ENCODE results near the gene GABBR2. TPM values are rescaled to one million over a fixed set of nuclear protein-coding genes. Genes with fewer than 3 reads are reported as not detected.

GABBR2 gene
- total and polyA plus RNA-seq, 12 donors = under 0.01 to 1.3 (median 0.45) TPM

- no peak overlapping the region for H3K27ac ChIP-seq
- peaks cover 0 to 11% (median 0%) of the 10 kb centered on the region in 7 donors for H3K27me3 ChIP-seq
- no peak for ATAC-seq
- DNase-seq = no peak
- WGBS, 2 donors = 77 to 81% methylated on average over 9 of the region's 9 CpGs
- TF ChIP-seq CTCF (IDR thresholded peaks at IDR 0.05) = no peak
- no peaks in the 10 kb centered on the region for H3K36me3 ChIP-seq
- peaks cover 0 to 4% (median 0%) of the 10 kb centered on the region in 9 donors for H3K4me1 ChIP-seq
- no peaks in the 10 kb centered on the region for H3K9me3 ChIP-seq
- intact Hi-C loops (cut with DNase I) = loop anchor here in 5 of 10 donors (5.0 to 10.0 kb wide), 5 partner anchors 248 to 461 kb away; partner anchors contain the start of gene GABBR2 (in 4 of the 5)
- no peak overlapping the region for H3K4me3 ChIP-seq
Observed at GRCh38 chr9:98316445-98317133, 392.1 kb downstream of the GABBR2 start.

DNA sequence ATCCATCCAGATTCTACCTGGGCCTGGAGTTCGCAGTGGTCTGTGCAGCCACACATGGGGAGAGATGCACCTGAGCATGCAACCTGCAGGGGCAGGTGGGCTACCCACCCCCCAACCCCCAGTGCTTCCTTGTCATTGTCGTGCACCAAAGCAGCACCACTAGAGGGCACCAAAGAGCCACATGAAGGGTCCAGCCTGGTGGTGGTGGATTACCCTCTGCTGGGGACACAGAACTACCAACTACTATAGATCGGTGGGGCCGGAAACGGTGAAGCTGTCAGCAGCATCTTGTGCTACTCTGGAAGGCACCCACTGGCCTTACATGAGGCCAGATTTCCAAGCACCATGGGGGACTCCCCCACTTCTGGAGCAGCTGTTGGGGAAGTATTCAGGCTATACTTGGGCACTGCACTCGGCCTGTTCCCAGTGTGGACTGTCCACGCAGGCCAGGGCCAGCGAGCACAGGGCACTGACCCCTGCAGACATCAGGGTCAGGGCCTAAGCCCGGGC is 393.1 kb downstream of the GABBR2 start:
- Histone ChIP-seq H3K4me3 (no peak overlapping the region), H3K27me3 (peaks cover 0 to 11% (median 0%) of the 10 kb centered on the region in 7 donors), H3K9me3 (no peaks in the 10 kb centered on the region), H3K36me3 (no peaks in the 10 kb centered on the region), H3K27ac (no peak overlapping the region), H3K4me1 (peaks cover 0 to 4% (median 0%) of the 10 kb centered on the region in 9 donors)
- peak; percentile 83 to 92 (median 90) for TF ChIP-seq CTCF (IDR thresholded peaks at IDR 0.05)
- DNase-seq = peak; percentile 66 to 81
- intact Hi-C loops (cut with DNase I) = loop anchor here (1.0 to 10.0 kb wide), 9 partner anchors 249 to 462 kb away; partner anchors contain the start of gene GABBR2 (in 4 of the 10)
- 19 to 31% methylated on average over 9 of the region's 9 CpGs for WGBS, 2 donors
- ATAC-seq = peak; percentile 81 to 93 (median 88)

DNA sequence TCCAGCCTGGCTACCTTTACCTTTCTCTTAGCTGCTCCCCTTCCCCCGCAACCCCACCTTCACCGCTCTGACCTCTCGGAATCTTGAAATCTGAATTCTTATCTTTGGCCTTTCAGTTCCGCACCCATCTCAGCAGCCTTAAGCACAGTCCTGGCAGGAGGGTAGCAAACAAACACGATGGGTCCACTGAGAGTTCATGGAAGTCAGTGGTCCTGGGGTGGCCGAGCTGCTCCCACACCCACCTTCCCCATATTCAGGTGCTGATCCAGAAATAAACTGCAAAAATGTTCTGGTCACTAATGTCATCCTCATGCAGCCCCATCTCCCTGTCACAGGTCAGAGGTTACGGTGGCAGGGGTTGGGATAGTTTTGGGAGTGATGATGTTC is 393.7 kb downstream of the GABBR2 start:
- Histone ChIP-seq H3K27ac (no peak overlapping the region), H3K9me3 (no peaks in the 10 kb centered on the region), H3K4me3 (no peak overlapping the region), H3K36me3 (no peaks in the 10 kb centered on the region), H3K4me1 (peaks cover 0 to 4% (median 0%) of the 10 kb centered on the region in 9 donors), H3K27me3 (peaks cover 0 to 11% (median 0%) of the 10 kb centered on the region in 7 donors)
- intact Hi-C loops (cut with DNase I) = loop anchor here (1.0 to 10.0 kb wide), 9 partner anchors 250 to 462 kb away; partner anchors contain the start of gene GABBR2 (in 4 of the 10)
- WGBS, 2 donors = 65 to 67% methylated on average over 7 of the region's 7 CpGs
- TF ChIP-seq CTCF (IDR thresholded peaks at IDR 0.05) = no peak
- no peak for DNase-seq
- peak in 1 of 8 donors; percentile 16 for ATAC-seq

GRCh38 chr9:98314381-98315066 is 394.2 kb downstream of the GABBR2 start:
- DNase-seq (no peak), ATAC-seq (no peak)
- Histone ChIP-seq H3K27ac (no peak overlapping the region), H3K27me3 (peaks cover 0 to 11% (median 0%) of the 10 kb centered on the region in 7 donors), H3K4me1 (peaks cover 0 to 4% (median 0%) of the 10 kb centered on the region in 9 donors), H3K4me3 (no peak overlapping the region), H3K9me3 (no peaks in the 10 kb centered on the region), H3K36me3 (no peaks in the 10 kb centered on the region)
- intact Hi-C loops (cut with DNase I) = loop anchor here (1.0 to 10.0 kb wide), 9 partner anchors 250 to 463 kb away; partner anchors contain the start of gene GABBR2 (in 4 of the 10)
- 43 to 46% methylated on average over 6 of the region's 6 CpGs for whole genome bisulfite sequencing, 2 donors
- TF ChIP-seq CTCF (IDR thresholded peaks at IDR 0.05) = no peak
